ENCODE data around the gene SLC66A2. TPM values are rescaled to one million over a fixed set of nuclear protein-coding genes. Genes with fewer than 3 reads are reported as not detected.
"Not testable (repeated sequence)": the region's sequence is repeated elsewhere in the genome, so short reads cannot be mapped to it uniquely, and the experiment has no call there.

Gene SLC66A2
- polyA plus RNA-seq, 1 donor from 2014 or later, result 30.3 TPM

DNA sequence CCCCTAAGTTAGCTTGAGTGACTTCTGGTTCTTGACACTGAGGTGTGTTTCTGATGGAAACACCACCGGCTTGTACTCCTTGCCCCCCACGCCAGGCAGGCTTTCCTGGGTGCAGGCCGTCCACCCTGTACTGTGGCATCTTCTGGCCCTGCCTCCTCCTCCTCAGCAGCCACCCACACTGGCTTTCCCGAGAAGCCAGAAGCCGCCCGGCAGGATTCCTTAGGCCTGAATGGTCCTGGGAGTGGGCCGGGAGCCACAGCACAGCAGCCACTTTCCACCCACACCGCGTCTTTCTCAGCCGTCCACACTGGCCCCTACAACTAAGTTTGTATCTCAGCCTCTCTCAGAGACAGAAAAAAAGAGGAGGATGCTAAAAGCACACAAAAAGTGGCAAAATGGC, 10.9 kb upstream of the SLC66A2 start:
- no peaks in the 10 kb centered on the region for H3K36me3 Mint-ChIP-seq
- peaks cover 17 to 22% (median 20%) of the 10 kb centered on the region in 3 donors for H3K4me1 Mint-ChIP-seq
- H3K27me3 Mint-ChIP-seq, result peaks cover 6% of the 10 kb centered on the region
- peak overlapping the region in 1 of 4 donors; percentile 48 for H3K4me3 Mint-ChIP-seq
- H3K27ac Mint-ChIP-seq, result peak overlapping the region in 1 of 3 donors; percentile 86
- H3K9me3 Mint-ChIP-seq, result no peaks in the 10 kb centered on the region

- H3K36me3 Mint-ChIP-seq, result no peaks in the 10 kb centered on the region
- peaks cover 6% of the 10 kb centered on the region for H3K27me3 Mint-ChIP-seq
- peak overlapping the region in 1 of 4 donors; percentile 48 for H3K4me3 Mint-ChIP-seq
- no peak overlapping the region for H3K27ac Mint-ChIP-seq
- no peaks in the 10 kb centered on the region for H3K9me3 Mint-ChIP-seq
- H3K4me1 Mint-ChIP-seq, result peaks cover 17 to 20% (median 20%) of the 10 kb centered on the region in 3 donors
Measured at GRCh38 chr18:79961527-79962291, 10.3 kb upstream of the SLC66A2 start.

DNA sequence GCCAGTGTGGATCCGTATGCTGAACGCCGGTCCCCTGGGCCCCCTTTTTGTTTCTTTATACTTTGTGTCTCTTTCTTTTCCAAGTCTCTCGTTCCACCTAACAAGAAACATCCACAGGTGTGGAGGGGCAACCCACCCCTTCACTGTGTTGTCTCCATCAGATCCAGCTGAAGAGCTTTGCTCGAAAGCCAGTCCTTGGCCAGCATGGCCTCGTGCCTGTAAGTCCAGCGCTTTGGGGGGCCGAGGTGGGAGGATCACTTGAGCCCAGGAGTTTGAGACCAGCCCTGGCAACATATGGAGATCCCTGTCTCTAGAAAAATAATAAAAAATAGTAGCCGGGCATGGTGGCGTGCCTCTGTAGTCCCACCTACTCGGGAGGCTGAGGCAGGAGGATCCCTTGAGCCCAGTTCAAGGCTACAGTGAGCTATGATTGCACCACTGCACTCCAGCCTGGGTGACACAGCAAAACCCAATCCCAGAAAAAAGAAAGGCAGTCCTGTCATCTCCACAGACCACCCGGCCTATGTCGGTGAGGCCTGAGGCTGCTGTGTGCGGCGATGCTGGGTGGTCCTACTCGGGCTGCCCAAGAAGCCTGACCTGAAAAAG, 9.6 kb upstream of the SLC66A2 start:
- H3K4me1 Mint-ChIP-seq, result peaks cover 20% of the 10 kb centered on the region in 3 donors
- peak overlapping the region in 3 of 4 donors; percentile 6 to 85 (median 78) for H3K4me3 Mint-ChIP-seq
- H3K36me3 Mint-ChIP-seq, result no peaks in the 10 kb centered on the region
- no peak overlapping the region for H3K27ac Mint-ChIP-seq
- H3K9me3 Mint-ChIP-seq, result no peaks in the 10 kb centered on the region
- peaks cover 6% of the 10 kb centered on the region for H3K27me3 Mint-ChIP-seq

- not testable (repeated sequence) for H3K9me3 Mint-ChIP-seq, H3K36me3 Mint-ChIP-seq, H3K27me3 Mint-ChIP-seq, H3K27ac Mint-ChIP-seq
- Mint-ChIP-seq H3K4me3 (peak overlapping the region in 3 of 4 donors; percentile 6 to 85 (median 78)), H3K4me1 (peaks cover 16 to 21% (median 16%) of the 10 kb centered on the region in 3 donors)
Measured at GRCh38 chr18:79960161-79960801, 8.8 kb upstream of the SLC66A2 start.

GRCh38 chr18:79958981-79959380, 7.5 kb upstream of the SLC66A2 start:
- no peak overlapping the region for H3K4me3 Mint-ChIP-seq
- H3K4me1 Mint-ChIP-seq, result peaks cover 15 to 19% (median 16%) of the 10 kb centered on the region in 3 donors
- H3K27me3 Mint-ChIP-seq, result peaks cover 8% of the 10 kb centered on the region
- no peaks in the 10 kb centered on the region for H3K9me3 Mint-ChIP-seq
- no peaks in the 10 kb centered on the region for H3K36me3 Mint-ChIP-seq
- H3K27ac Mint-ChIP-seq, result no peak overlapping the region

GRCh38 chr18:79956276-79956675, 4.8 kb upstream of the SLC66A2 start:
- Mint-ChIP-seq H3K4me3 (peak overlapping the region in 2 of 4 donors; percentile 47 to 79), H3K9me3 (no peaks in the 10 kb centered on the region), H3K4me1 (peaks cover 3 to 10% (median 9%) of the 10 kb centered on the region in 3 donors), H3K36me3 (no peaks in the 10 kb centered on the region), H3K27me3 (peaks cover 2% of the 10 kb centered on the region), H3K27ac (peak overlapping the region in 2 of 3 donors; percentile 22 to 86)

- Mint-ChIP-seq H3K36me3 (no peaks in the 10 kb centered on the region), H3K27me3 (peaks cover 2% of the 10 kb centered on the region), H3K27ac (peak overlapping the region in 1 of 3 donors; percentile 22), H3K4me1 (peaks cover under 1 to 9% (median 5%) of the 10 kb centered on the region in 3 donors), H3K9me3 (no peaks in the 10 kb centered on the region), H3K4me3 (peak overlapping the region in 1 of 4 donors; percentile 83)
Measured at GRCh38 chr18:79955302-79956075, 4.0 kb upstream of the SLC66A2 start.

GRCh38 chr18:79954791-79955190, 3.3 kb upstream of the SLC66A2 start:
- Mint-ChIP-seq H3K4me3 (peak overlapping the region in 1 of 4 donors; percentile 83), H3K36me3 (no peaks in the 10 kb centered on the region), H3K9me3 (no peaks in the 10 kb centered on the region), H3K4me1 (peaks cover 7 to 8% (median 7%) of the 10 kb centered on the region in 3 donors), H3K27ac (no peak overlapping the region), H3K27me3 (peaks cover 2% of the 10 kb centered on the region)

- Mint-ChIP-seq H3K4me1 (peaks cover 10 to 12% (median 12%) of the 10 kb centered on the region in 3 donors), H3K36me3 (no peaks in the 10 kb centered on the region), H3K27ac (no peak overlapping the region), H3K9me3 (no peaks in the 10 kb centered on the region), H3K27me3 (peaks cover 2% of the 10 kb centered on the region), H3K4me3 (peak overlapping the region in 2 of 4 donors; percentile 12 to 83)
Measured at GRCh38 chr18:79953971-79954651, 2.7 kb upstream of the SLC66A2 start.

GRCh38 chr18:79952996-79953559, 1.6 kb upstream of the SLC66A2 start:
- Mint-ChIP-seq H3K36me3 (peaks cover 2% of the 10 kb centered on the region), H3K27ac (peak overlapping the region in 1 of 3 donors; percentile 53), H3K4me3 (peak overlapping the region in 1 of 4 donors; percentile 83), H3K9me3 (no peaks in the 10 kb centered on the region), H3K27me3 (peaks cover 2% of the 10 kb centered on the region), H3K4me1 (peaks cover 12 to 22% (median 15%) of the 10 kb centered on the region in 3 donors)

DNA sequence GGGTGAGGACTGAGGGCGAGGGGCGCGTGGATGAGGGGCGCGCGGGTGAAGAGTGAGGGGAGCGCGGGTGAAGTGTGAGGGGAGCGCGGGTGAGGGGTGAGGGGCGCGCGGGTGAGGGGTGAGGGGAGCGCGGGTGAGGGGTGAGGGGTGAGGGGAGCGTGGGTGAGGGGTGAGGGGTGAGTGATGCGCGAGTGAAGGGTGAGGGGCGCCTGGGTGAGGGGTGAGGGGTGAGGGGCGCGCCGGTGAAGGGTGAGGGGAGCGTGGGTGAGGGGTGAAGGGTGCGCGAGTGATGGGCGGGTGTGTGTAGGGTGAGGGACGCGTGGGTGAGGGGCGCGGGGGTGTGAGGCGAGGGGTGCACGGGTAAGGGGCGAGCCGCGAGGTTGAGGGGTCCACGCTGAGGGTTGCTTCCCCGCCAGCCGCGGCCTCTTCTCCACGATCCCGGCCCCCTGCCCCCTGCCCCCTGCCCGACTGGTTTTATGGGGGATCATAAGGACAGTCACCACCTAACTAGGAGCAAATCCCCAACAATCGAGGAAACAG, 1.1 kb upstream of the SLC66A2 start:
- Mint-ChIP-seq H3K4me3 (no peak overlapping the region), H3K27me3 (peaks cover 2% of the 10 kb centered on the region), H3K27ac (no peak overlapping the region), H3K4me1 (peaks cover 12 to 24% (median 15%) of the 10 kb centered on the region in 3 donors), H3K36me3 (peaks cover 2% of the 10 kb centered on the region), H3K9me3 (no peaks in the 10 kb centered on the region)

GRCh38 chr18:79950515-79951341, 725 bp downstream of the SLC66A2 start:
- H3K36me3 Mint-ChIP-seq, result peaks cover 2% of the 10 kb centered on the region
- H3K4me1 Mint-ChIP-seq, result peaks cover 16 to 36% (median 23%) of the 10 kb centered on the region in 3 donors
- peak overlapping the region; percentile 87 to 96 (median 95) for H3K27ac Mint-ChIP-seq
- peak overlapping the region; percentile 85 to 96 (median 90) for H3K4me3 Mint-ChIP-seq
- H3K27me3 Mint-ChIP-seq, result peaks cover 2% of the 10 kb centered on the region
- H3K9me3 Mint-ChIP-seq, result no peaks in the 10 kb centered on the region
